Superior temporal gyrus (tissue), 1 donor: ENCODE results near the gene NSUN6.

Experiments
- DNase-seq: peaks from one replicate; pipeline ENCODE4 v3.0.0-alpha.2; 2016; ENCODE audit errors: extremely low spot score

NSUN6 gene

GRCh38 chr10:18501629-18502028, 149.8 kb downstream of the NSUN6 start:
- no peak for DNase-seq

- DNase-seq = peak; percentile 56
Observed at GRCh38 chr10:18501198-18501597, 150.2 kb downstream of the NSUN6 start.

GRCh38 chr10:18500576-18500975, 150.8 kb downstream of the NSUN6 start:
- DNase-seq = no peak

GRCh38 chr10:18498998-18499397, 152.4 kb downstream of the NSUN6 start:
- DNase-seq = no peak

GRCh38 chr10:18497806-18498369, 153.5 kb downstream of the NSUN6 start:
- DNase-seq = no peak
